Fibroblast of villous mesenchyme (primary cell): ENCODE measurements around the gene METTL21C. TPM values are rescaled to one million over a fixed set of nuclear protein-coding genes. Genes with fewer than 3 reads are reported as not detected.

Source experiments
- DNase-seq: peaks from one replicate; pipeline ENCODE4 v3.0.0-alpha.2; 2010; ENCODE audit warnings: low read depth
- H3K4me3 ChIP-seq: 2 replicates; pipeline ENCODE4 v1.5.1; 2011; ENCODE audit warnings: low read depth, mild to moderate bottlenecking, low read length
- CTCF ChIP-seq: IDR thresholded peaks from 2 replicates; pipeline ENCODE4 v1.5.1; 2012; ENCODE audit warnings: low read depth, mild to moderate bottlenecking, low read length; ENCODE audit not compliant: insufficient read depth
- total RNA-seq: library from RNA; depleted of rRNA; stranded (reverse); fragments of >200 nt; gene quantifications from 2 replicates; pipeline ENCODE4 v1.2.3, GENCODE V29; 2012

The METTL21C gene
- total RNA-seq, 1 donor = not detected

GRCh38 chr13:102642029-102642428 is 52.8 kb downstream of the METTL21C start:
- no peak for TF ChIP-seq CTCF
- H3K4me3 ChIP-seq = no peak overlapping the region
- no peak for DNase-seq

GRCh38 chr13:102638741-102639140 is 56.1 kb downstream of the METTL21C start:
- no peak for TF ChIP-seq CTCF
- no peak for DNase-seq

More at GRCh38 chr13:102638741-102639140, 56.1 kb downstream of the METTL21C start:
- H3K4me3 ChIP-seq = no peak overlapping the region

Other genes with a start within 250 kb of the METTL21C start
- 43.8 and 60.0 TPM in 2 replicates for gene TPP2, start 98.1 kb downstream of the METTL21C start, total RNA-seq
- gene TEX30, start 78.7 kb upstream of the METTL21C start, total RNA-seq = 14.2 and 27.6 TPM in 2 replicates
- 15.5 and 30.2 TPM in 2 replicates for gene POGLUT2, start 103.9 kb upstream of the METTL21C start, total RNA-seq
- gene BIVM, start 104.1 kb upstream of the METTL21C start, total RNA-seq = 31.2 and 62.2 TPM in 2 replicates
- gene ERCC5, start 151.0 kb upstream of the METTL21C start, total RNA-seq = 67.3 and 94.1 TPM in 2 replicates